Esophagus muscularis mucosa (tissue), 4 donors: ENCODE results near the gene CCDC158. TPM values are rescaled to one million over a fixed set of nuclear protein-coding genes. Genes with fewer than 3 reads are reported as not detected.

ENCODE experiments used
- DNase-seq: peaks from one replicate; pipeline ENCODE4 v3.0.0-alpha.2; 2017; ENCODE audit errors: extremely low spot score
- H3K27ac ChIP-seq, 4 donors: fragments of 200-600 bp; sonication (generic); replicated peaks in 1 of 4; 1 replicate in 3 of 4; 2 replicates in 1 of 4; pipeline ENCODE4 v1.5.1; 2016 to 2019; ENCODE audit warnings: mild to moderate bottlenecking in 1 of 4
- H3K27me3 ChIP-seq, 4 donors: fragments of 200-600 bp; sonication (generic); one replicate each; pipeline versions ENCODE4 v1.5.1 to v1.6.0; 2016 to 2019
- H3K36me3 ChIP-seq, 4 donors: fragments of 200-600 bp; sonication (generic); one replicate each; pipeline ENCODE4 v1.5.1; 2016 to 2019
- H3K4me1 ChIP-seq, 4 donors: fragments of 200-600 bp; sonication (generic); one replicate each; pipeline ENCODE4 v1.5.1; 2016 to 2019
- H3K4me3 ChIP-seq, 4 donors: fragments of 200-600 bp; sonication (generic); 1 replicate in 2 of 4; 2 replicates in 2 of 4; pipeline ENCODE4 v1.5.1; 2016 to 2019; ENCODE audit warnings: mild to moderate bottlenecking in 4 of 4, moderate library complexity in 1 of 4
- H3K9me3 ChIP-seq, 4 donors: fragments of 200-600 bp; sonication (generic); 1 replicate in 3 of 4; 2 replicates in 1 of 4; pipeline ENCODE4 v1.5.1; 2016 to 2019
- EP300 ChIP-seq: sonication (generic); formaldehyde crosslinking; IDR thresholded peaks from one replicate; pipeline ENCODE4 v1.6.1; 2017; ENCODE audit warnings: antibody characterized with exemption
- POLR2A ChIP-seq: fragments of 450-650 bp; IDR thresholded peaks from one replicate; pipeline ENCODE4 v1.6.1; 2017; ENCODE audit warnings: antibody characterized with exemption, moderate library complexity, mild to moderate bottlenecking, low read depth
- POLR2AphosphoS5 ChIP-seq, 2 donors: sonication (generic); formaldehyde crosslinking; IDR thresholded peaks; one replicate each; pipeline ENCODE4 v1.6.1; 2017; ENCODE audit warnings: antibody characterized with exemption in 2 of 2
- WGBS: methylation state at CpG from one replicate; pipeline ENCODE4 v1.1.5; 2018; 5-methylcytosine and 5-hydroxymethylcytosine counted together
- intact Hi-C: fragments of 100-400 bp; cut with DNase I; formaldehyde crosslinking; loops from one replicate; pipeline ENCODE4 v1.15.1; 2023
- small RNA-seq, 3 donors: library from RNA; depleted of rRNA; stranded (forward); fragments of <200 nt; gene quantifications; one replicate each; pipeline ENCODE3, GENCODE V24; 2016
- total RNA-seq, 4 donors: library from RNA; depleted of rRNA; stranded (reverse); fragments of >200 nt; gene quantifications; one replicate each; pipeline versions ENCODE4 v1.1.0 to v1.2.1, GENCODE V29; 2016
- TF ChIP-seq, protein P1 (sequence below), 3 experiments: fragments of 200-600 bp in 2 of 3; fragments of 450-650 bp in 1 of 3; sonication (generic) in 2 of 3; IDR thresholded peaks; one replicate each; pipeline ENCODE4 v1.5.1; 2017 to 2019; ENCODE audit warnings: antibody characterized with exemption in 3 of 3, mild to moderate bottlenecking in 2 of 3, moderate library complexity in 1 of 3

Gene CCDC158
- total RNA-seq, 4 donors from 2014 or later: 0.66 to 1.8 (median 1.3) TPM

DNA sequence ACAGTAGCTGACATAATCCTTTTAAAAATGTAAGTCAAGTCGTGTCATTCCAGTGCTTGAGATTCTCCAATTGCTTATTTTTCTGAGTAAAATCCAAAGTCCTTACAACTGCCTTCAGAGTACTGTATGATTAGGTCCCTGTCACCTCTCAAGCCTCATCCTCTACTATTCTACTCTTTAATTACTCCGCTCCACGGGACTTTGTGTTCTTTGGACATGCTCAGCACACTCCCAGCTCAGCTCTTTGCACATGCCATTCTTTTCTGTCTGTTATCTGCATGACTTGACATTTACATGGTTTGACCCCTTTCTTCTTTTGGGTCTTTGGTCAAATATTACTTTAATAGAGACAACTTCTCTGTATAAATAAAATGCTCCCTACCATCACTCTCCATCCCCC lies 154.3 kb downstream of the CCDC158 start:
- intact Hi-C loops: no loop called here
- TF ChIP-seq EP300 (no peak), POLR2A (no peak), POLR2AphosphoS5 (IDR thresholded peaks at IDR 0.05) (no peak)
- TF ChIP-seq, protein P1, sequence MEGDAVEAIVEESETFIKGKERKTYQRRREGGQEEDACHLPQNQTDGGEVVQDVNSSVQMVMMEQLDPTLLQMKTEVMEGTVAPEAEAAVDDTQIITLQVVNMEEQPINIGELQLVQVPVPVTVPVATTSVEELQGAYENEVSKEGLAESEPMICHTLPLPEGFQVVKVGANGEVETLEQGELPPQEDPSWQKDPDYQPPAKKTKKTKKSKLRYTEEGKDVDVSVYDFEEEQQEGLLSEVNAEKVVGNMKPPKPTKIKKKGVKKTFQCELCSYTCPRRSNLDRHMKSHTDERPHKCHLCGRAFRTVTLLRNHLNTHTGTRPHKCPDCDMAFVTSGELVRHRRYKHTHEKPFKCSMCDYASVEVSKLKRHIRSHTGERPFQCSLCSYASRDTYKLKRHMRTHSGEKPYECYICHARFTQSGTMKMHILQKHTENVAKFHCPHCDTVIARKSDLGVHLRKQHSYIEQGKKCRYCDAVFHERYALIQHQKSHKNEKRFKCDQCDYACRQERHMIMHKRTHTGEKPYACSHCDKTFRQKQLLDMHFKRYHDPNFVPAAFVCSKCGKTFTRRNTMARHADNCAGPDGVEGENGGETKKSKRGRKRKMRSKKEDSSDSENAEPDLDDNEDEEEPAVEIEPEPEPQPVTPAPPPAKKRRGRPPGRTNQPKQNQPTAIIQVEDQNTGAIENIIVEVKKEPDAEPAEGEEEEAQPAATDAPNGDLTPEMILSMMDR (IDR thresholded peaks at IDR 0.05): no peak
- 66% methylated on average over 3 of the region's 3 CpGs for WGBS
- DNase-seq: no peak
- Histone ChIP-seq H3K4me1 (no peaks in the 10 kb centered on the region), H3K36me3 (peaks cover 0 to 13% (median 3%) of the 10 kb centered on the region in 4 donors), H3K4me3 (no peak overlapping the region), H3K27ac (no peak overlapping the region), H3K27me3 (no peaks in the 10 kb centered on the region), H3K9me3 (no peaks in the 10 kb centered on the region)

DNA sequence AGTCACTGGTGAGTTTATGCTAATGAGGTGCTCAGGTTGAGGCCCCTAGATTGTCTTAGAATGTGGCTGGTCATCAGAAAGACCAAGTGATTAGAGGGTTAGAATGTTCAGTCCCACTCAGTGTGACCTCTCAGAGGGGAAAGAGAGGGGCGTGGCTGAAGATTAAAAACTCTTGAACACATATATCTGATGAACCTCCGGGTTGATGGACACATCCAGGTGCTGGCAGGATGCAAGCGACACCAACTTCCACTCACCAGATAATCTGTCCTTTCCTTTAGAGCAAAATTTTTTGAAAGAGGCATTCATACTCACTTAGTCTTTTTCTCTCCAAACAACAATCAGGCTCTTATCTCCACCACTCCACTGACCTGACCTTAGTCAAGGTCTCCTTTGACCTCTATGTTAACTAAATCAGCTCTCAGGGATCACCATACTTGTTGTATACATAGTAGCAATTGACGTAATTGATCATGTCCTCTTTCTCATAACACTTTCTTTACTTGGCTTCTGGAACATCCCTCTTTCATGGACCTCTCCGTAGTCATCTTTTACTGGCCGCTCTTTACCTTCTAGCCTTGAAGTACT lies 155.2 kb downstream of the CCDC158 start:
- intact Hi-C loops: no loop called here
- peaks cover 0 to 13% (median 3%) of the 10 kb centered on the region in 4 donors for H3K36me3 ChIP-seq
- H3K27me3 ChIP-seq: no peaks in the 10 kb centered on the region
- 93% methylated on average over 6 of the region's 6 CpGs for WGBS
- no peaks in the 10 kb centered on the region for H3K9me3 ChIP-seq
- TF ChIP-seq POLR2A (no peak), EP300 (no peak), POLR2AphosphoS5 (IDR thresholded peaks at IDR 0.05) (no peak)
- TF ChIP-seq, protein P1 (IDR thresholded peaks at IDR 0.05): no peak
- H3K4me1 ChIP-seq: no peaks in the 10 kb centered on the region
- no peak overlapping the region for H3K4me3 ChIP-seq
- H3K27ac ChIP-seq: no peak overlapping the region
- DNase-seq: no peak

Small RNA genes within 50 kb of the gene (small RNA-seq; reads per million reads assigned to genes)
- gene RF00278: 0 reads per million in 3 donors
- gene RNU6-1000P: 0 reads per million in 3 donors

Other genes with a start within 250 kb of the CCDC158 start
- 100 to 1,000 TPM in 2 of 4 donors, 10 to 100 TPM in 2; 89.3 to 118 (median 106) TPM for gene SCARB2, start 207.3 kb downstream of the CCDC158 start, total RNA-seq
- 1 to 10 TPM; 2.0 to 2.2 (median 2.1) TPM for gene FAM47E, start 169.4 kb downstream of the CCDC158 start, total RNA-seq
- 10 to 100 TPM; 14.8 to 30.2 (median 17.7) TPM for gene STBD1, start 114.4 kb downstream of the CCDC158 start, total RNA-seq
- 100 to 1,000 TPM in 2 of 4 donors, 10 to 100 TPM in 2; 44.4 to 101 (median 88.5) TPM for gene SHROOM3, start 14.1 kb upstream of the CCDC158 start, total RNA-seq